Activated T-cell treated with anti-CD3 and anti-CD28 coated beads, Interleukin-2, amount 50 U/mL, for 48 hours (primary cell): Measurements from ENCODE around the gene TFEB.
"Not testable (repeated sequence)": the region's sequence is repeated elsewhere in the genome, so short reads cannot be mapped to it uniquely, and the experiment has no call there.

ENCODE experiments used
- DNase-seq, 2 experiments: peaks; one replicate each; pipeline ENCODE4 v3.0.0-alpha.2; 2020

Gene TFEB

DNA sequence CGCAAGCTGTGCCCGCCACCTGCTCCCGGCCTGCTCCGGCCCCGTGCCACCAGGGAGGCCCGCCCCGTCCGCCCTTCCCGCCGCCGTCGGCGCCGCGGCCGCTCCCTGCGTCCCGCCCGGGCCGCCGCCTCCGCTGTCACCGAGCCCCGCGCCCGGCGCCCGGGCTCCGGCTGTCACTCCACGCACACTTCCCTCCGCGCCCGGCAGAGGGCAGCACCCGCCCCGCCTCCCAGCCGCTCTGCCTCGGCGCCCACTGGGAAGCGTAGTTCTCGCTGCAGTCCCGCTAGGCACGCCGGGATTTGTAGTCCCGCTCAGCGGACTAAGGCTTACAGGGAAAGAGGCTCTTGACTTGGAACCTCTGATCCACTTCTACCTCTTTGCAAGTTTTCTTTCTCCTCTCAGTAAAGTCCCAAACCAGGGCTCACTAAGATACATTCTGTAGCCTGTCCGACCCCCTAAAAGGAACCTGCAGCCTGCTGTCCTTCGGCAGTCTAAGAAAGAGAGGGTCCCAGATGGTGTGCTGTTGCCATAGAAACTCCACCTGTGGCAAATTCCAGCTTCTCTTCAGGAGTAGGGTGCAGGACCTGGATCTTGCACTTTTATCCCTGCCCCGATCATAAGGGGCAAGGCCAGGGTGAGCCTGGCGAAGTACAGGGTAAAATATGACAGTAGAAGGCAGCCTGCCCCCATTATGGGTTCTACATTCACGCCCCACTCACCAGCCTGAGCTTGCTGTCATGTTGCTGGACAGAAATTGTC is at the start of gene TFEB:
TFEB (minus strand) TSS at position 182 of the 759 bp plus-strand sequence. CDS start 44,395 bp downstream, outside the sequence.
- peak; percentile 95 to 97 for DNase-seq

GRCh38 chr6:41784581-41785171 is 49.3 kb upstream of the TFEB start:
- DNase-seq: no peak

DNA sequence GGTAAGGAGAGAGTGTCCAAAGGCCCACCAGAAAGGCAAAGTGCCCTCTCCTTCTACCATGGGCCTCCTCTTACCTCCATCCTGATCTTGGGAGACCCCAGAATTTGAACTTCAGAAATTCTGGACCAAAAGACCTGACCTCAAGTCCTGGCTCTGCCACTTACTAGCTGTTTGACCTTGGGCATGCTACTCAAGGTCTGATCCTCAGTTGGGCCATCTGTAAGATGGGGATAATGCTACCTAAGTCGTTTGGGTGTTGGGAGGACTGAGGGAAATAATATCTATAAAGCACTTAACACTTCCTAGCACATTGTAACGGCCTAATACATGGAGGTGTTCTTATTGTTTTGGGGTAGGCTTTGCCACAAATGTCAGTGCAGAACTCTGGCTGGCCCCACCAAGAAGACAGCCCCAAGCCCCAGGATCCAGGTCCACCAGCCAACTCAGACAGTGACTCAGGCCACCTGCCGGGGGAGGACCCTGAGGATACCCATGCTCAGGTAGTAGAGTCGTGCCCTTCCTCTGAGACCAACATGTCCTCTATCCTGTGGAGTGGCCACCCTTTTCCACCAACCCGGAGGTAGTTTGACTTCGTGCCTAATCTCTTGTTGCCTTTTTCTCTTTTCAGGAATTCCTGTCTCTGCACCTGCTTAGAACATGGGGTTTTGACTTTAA is 47.8 kb upstream of the TFEB start:
- DNase-seq: no peak

DNA sequence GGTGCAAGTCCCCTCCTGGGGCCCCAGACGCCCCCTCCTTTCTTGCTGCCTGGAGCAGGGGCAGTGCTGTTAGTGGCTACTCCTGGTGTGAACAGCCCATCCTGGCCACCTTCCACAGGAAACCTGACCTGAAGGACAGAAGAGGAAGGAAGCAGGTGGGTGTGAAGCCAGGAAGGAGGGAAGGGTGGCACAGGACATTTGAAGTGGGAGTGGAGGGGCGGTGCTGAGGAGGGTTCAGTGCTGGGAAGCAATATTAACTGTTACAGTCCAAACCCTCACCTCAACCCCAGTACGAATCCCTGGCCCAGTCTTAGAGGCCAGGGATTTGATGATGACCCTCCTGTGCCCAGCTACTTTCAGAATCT is 45.9 kb upstream of the TFEB start:
- DNase-seq: no peak

DNA sequence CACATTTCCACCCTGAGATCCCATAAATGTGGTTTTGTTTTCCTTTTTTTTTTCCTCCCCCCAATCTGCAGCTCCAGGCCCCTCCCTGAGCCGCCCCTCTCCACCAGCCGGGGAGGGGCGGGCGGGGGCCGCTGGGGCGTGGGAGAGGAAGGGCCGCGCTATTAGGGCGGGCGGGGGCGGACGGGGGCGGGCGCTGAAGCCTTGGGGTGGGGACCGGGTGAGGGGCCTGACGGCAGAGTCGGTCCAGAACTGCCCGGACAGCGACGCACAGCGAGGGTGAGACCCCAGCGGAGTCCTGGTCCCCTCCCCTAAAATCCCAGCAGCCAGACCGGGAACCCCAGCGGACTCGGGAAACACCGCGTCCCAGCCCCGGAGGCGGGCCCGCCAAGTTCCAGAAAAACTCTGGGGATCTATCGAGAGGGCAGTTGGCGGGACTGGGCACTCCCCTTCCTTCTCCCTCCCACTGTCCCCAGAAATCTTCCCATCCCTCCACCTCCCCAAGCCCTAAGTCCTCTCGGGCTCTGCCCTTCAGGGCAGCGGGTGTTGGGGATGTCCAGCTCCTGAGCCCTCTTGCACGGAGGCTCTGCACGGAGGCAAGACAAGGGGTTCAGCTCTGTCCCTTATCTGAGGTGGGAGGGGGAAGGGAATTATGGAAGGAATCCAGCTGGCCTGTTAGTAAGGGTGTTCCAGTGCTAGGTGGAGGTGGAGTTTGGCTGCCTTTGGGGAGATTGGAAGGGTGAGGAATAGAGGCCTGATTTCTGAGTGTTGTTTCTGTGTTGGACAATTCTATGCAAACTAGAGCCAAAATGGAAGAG is 45.4 kb upstream of the TFEB start, which contains the start of gene PRICKLE4:
PRICKLE4 (plus strand) TSS at position 232 of the 815 bp plus-strand sequence. CDS start 2,692 bp downstream, outside the sequence.
- peak; percentile 27 to 30 for DNase-seq

- DNase-seq: peak; percentile 99 to 100
Measured at GRCh38 chr6:41779788-41780550, 44.6 kb upstream of the TFEB start, which contains the start of gene FRS3. Gene FRS3 (minus strand): TSS chr6:41779900. CDS start chr6:41776987, 2,913 bp downstream.

- no peak for DNase-seq
Measured at GRCh38 chr6:41779336-41779735, 43.9 kb upstream of the TFEB start.

- DNase-seq: no peak
Measured at GRCh38 chr6:41778895-41779294, 43.5 kb upstream of the TFEB start.

DNA sequence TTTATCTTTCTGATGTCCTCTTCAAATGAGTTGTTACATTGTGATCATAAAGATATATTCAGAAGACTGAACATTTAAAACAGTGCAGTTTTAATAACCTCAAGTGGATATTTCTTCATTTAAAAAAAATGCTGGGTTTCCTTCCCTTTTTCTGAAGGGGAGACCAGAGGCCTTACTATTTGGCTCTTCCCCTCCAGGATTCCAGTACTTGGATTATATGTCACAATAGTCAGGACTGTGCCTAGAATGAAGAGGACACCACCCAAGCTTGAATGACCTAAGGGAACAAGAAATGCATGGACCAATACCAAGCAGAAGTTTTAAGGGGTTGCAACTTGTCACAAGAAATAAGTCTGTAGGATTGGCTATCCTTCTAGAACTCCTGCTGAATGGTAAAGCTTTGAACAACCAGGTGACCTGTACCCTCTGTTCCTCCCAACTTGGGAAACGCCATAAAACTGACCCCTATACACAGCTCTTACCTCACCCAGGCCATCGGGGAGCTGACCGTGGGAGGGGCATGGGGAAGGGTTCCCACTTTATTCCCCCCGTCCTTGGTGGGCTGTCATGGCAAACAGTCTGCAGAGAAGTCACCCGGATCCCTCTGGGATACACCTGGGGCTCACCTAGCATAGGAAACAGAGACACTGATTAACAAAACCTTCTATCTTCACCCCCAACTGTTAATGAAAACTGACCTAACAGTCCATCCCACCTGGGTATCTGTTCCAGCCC is 42.3 kb upstream of the TFEB start:
- no peak for DNase-seq

DNA sequence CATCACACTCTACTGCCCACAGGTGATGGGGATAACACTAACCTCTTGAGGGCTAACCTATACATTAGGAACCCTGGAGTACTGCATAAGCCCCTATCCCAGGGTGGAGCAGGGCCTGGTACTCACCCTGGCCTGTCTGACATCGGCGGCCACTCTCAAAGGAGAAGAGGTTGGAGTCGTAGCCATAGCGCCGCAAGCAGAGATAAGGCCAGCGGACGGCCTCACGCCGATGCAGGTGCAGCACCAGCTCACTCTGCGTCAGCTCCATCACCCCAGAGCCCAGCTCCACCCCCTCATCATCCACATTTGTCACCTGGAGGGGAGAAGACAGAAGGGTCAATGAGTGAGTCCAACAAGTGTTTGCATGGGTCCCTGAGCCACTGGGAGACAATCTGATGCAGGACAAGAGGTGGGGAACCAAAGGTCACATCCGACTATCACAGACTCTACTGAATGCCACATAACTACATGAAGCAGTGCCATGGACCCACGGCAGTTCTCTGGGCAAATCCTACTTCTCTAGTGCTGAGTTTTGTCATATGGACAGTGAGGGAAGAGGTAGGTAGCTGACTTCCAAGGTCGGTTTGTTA is 40.0 kb upstream of the TFEB start:
- DNase-seq: no peak

DNA sequence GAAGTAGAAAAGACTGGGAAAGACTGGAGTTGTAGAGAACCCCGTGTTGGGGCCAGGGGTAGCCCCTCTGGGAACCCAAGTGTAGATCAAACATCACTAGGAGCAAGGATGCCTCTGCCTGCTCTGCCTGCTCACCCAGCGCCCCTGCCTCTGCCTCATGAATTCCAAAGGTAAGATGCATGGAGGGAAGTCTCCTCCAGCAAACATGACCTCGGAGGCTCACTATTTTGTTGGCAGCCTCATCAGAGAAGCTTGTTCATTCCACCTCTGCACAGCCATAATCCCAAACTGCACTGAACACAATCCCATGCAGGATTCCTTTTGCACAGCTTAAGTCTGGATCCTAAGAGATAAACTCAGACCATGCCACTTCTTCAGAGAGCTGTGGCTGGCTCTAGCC is 39.4 kb upstream of the TFEB start:
- no peak for DNase-seq

- DNase-seq: no peak
Measured at GRCh38 chr6:41771058-41771983, 35.9 kb upstream of the TFEB start.

DNA sequence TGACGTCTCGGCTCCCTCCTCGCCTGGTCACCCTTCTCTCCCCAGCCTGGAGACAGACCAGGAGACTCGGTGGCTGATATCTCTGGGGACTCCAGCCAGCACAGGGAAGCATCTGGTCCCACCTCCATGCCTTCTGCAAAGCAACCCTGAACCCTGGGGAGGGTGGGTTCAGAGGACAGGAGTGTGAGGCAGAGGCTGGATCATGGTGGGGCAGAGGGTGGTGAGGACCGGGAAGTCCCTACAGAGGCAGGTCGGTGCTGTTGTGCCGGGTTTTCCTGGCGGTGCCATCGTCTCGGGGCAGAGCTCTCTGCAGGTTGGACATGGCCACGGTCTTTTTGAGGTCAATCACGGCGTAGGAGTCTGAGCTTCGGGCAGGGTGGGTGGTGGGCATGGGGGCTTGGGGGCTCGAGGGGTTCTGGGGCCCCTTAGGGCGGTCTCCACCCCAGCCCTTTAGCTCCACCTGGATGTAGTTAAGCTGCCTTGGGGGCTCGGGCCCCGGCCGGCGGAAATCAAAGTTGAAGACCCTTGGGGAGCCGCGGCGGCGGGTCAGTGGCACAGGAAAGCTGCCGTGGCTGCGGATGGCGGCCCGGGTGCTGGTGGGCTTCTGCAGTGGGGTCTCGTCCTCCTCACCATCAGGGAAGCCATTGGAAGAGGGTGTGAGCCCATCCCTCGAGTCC is 35.1 kb upstream of the TFEB start:
- DNase-seq: no peak

- DNase-seq: no peak
Measured at GRCh38 chr6:41769376-41769775, 34.0 kb upstream of the TFEB start.

DNA sequence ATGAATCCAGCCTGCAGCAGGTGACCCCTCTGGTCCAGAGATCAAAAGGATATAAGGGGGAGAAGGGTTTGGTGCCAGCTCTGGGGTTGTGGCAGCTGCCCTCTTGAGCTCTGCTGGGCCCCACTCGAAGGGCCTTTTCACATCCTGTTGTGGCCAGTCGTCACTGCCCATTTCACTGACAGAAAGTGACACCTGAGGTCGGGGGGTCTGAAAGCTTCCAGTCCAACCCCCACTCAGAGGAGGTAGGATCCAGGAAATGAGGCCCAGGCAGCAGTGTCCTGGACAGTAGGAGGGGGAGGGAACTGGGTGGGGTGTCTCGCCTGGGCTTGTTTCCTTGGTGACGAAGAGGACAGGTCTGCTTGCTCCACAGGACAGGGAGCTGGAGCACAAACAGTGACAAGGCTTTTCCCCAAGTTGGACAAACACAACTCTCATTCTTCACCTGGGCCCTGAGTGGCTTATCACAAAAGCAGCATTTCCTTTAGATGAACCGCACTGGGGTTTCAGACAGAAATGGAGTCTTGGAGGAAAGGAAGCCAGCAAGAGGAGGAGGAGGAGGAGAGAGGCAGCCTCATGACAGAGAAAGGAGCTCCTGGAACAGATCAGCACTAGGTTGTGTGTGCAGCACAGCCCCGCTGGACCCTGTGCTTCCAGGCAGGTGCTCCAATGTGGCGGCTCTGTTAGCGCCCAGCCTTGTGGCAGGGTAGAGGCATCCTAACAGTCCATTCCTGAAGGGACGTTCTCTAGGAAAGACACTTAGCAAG is 33.3 kb upstream of the TFEB start:
- DNase-seq: no peak

GRCh38 chr6:41767112-41767833 is 31.9 kb upstream of the TFEB start:
- no peak for DNase-seq

GRCh38 chr6:41766043-41766664 is 30.7 kb upstream of the TFEB start:
- not testable (repeated sequence) for DNase-seq
